Testis (tissue), 3 donors: Measurements from ENCODE around the gene MAPKBP1. TPM values are rescaled to one million over a fixed set of nuclear protein-coding genes. Genes with fewer than 3 reads are reported as not detected.

Experiments used
- microRNA-seq, 2 donors: library from miRNA; unstranded; fragments of <30 nt; microRNA quantifications; one replicate each; pipeline ENCODE4, GENCODE V29; 2016; ENCODE audit warnings: borderline number of aligned reads in 2 of 2, borderline replicate concordance in 1 of 2
- polyA plus RNA-seq: library from polyadenylated mRNA; stranded (reverse); fragments of 350-450 nt; fragmentation: Illumina TruSeq; extraction: RNeasy Lipid Tissue Mini Kit (QIAGEN cat#74804); gene quantifications from one replicate; pipeline ENCODE4 v1.2.3, GENCODE V29; 2014; ENCODE audit warnings: low read depth, low replicate concordance; ENCODE audit not compliant: insufficient read depth
- small RNA-seq, 2 donors: library from RNA; depleted of rRNA; stranded (forward); fragments of <200 nt; gene quantifications; one replicate each; pipeline ENCODE3, GENCODE V24; 2016
- total RNA-seq, 2 donors: library from RNA; depleted of rRNA; stranded (reverse); fragments of >200 nt; gene quantifications; one replicate each; pipeline ENCODE4 v1.2.3, GENCODE V29; 2016

Gene MAPKBP1
- total and polyA plus RNA-seq, 3 donors from 2014 or later = 76.2 to 159 (median 156) TPM

Small RNAs within 50 kb of the gene (microRNA-seq; reads per million reads assigned to microRNA genes)
- 0 reads per million in 2 donors for gene MIR4310

Small RNAs within 50 kb of the gene (small RNA-seq; reads per million reads assigned to genes)
- gene JMJD7-PLA2G4B (0 reads per million in 2 donors), gene MIR4310 (0 reads per million in 2 donors), gene RNA5SP393 (0 reads per million in 2 donors)

Other genes with a start within 250 kb of the MAPKBP1 start
- gene RPAP1, start 230.2 kb upstream of the MAPKBP1 start, total RNA-seq = 10 to 100 TPM; 49.4 to 70.9 TPM
- gene RPAP1, start 230.2 kb upstream of the MAPKBP1 start, polyA plus RNA-seq = 36.3 TPM
- gene TYRO3, start 215.3 kb upstream of the MAPKBP1 start, total RNA-seq = 100 to 1,000 TPM; 107 to 156 TPM
- 99.0 TPM for gene TYRO3, start 215.3 kb upstream of the MAPKBP1 start, polyA plus RNA-seq
- 10 to 100 TPM; 78.1 to 90.2 TPM for gene MGA, start 114.1 kb upstream of the MAPKBP1 start, total RNA-seq
- 20.3 TPM for gene MGA, start 114.1 kb upstream of the MAPKBP1 start, polyA plus RNA-seq
- 10 to 100 TPM; 18.6 to 21.6 TPM for gene JMJD7, start 53.6 kb downstream of the MAPKBP1 start, total RNA-seq
- 10.5 TPM for gene JMJD7, start 53.6 kb downstream of the MAPKBP1 start, polyA plus RNA-seq
- 10 to 100 TPM; 16.4 to 16.6 TPM for gene PLA2G4B, start 64.4 kb downstream of the MAPKBP1 start, total RNA-seq
- 7.4 TPM for gene PLA2G4B, start 64.4 kb downstream of the MAPKBP1 start, polyA plus RNA-seq
- 1 to 10 TPM; 1.4 to 3.1 TPM for gene SPTBN5, start 119.6 kb downstream of the MAPKBP1 start, total RNA-seq
- 1.4 TPM for gene SPTBN5, start 119.6 kb downstream of the MAPKBP1 start, polyA plus RNA-seq
- 10 to 100 TPM in 1 of 2 donors, 1 to 10 TPM in 1; 9.4 to 10.2 TPM for gene EHD4, start 198.1 kb downstream of the MAPKBP1 start, total RNA-seq
- gene EHD4, start 198.1 kb downstream of the MAPKBP1 start, polyA plus RNA-seq = 8.0 TPM
- gene PLA2G4E, start 246.6 kb downstream of the MAPKBP1 start, total RNA-seq = under 1 TPM; 0.31 to 0.71 TPM
- gene PLA2G4E, start 246.6 kb downstream of the MAPKBP1 start, polyA plus RNA-seq = 0.67 TPM